GM18520 (cell line): ENCODE measurements around the gene SEC31A.
"Not testable (repeated sequence)": the region's sequence is repeated elsewhere in the genome, so short reads cannot be mapped to it uniquely, and the experiment has no call there.

Experiments used
- ATAC-seq: cut with Tn5 transposase; IDR thresholded peaks from one replicate; pipeline ENCODE4 v1.9.1; 2021; ENCODE audit not compliant: unreplicated experiment

SEC31A gene

DNA sequence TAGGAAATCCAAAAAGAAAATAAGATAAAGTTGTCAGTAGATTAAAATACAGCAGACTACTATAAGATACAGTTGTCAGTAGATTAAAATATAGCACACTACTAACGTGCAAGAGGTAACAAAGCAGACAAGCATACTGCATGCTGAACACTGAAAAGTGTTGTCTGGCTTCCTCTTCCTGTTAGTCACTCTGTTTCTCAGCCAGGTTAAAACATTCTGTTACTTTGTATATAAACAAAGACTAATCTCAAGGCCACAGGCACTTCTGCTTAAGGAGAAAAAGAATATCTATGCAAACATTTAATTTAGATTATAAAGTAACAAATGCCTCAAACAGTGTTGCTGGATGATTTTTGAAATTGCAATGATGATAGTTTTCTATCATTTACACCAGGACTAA lies 51.3 kb downstream of the SEC31A start:
- ATAC-seq = no peak

DNA sequence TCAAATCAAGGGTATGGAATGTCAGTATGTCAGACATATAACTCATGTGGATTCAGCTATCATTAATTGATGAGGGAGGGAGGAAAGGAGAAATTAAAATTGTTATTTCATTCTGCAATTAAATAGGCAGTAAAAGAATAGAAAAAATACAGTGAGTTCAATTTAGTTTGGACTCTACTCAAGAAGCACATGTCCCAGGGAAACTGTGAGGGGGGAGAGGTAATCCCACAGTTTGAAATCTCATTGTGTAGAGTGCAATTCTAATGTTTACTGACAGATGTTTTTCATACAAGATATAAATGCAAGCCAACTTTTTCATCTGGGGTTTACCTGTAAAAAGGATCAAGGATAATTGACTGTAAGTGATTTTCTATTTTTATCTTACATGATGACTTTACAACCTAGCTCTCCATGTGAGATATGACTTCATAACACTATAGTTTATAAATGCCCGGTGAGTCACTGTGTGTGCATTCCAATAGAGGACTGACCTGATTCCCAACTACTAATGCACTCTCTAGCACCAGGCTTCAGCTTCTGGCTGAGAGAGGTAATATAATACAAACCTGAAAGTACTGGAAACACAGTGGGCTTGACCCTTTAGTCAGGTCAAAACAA lies 57.1 kb downstream of the SEC31A start:
- no peak for ATAC-seq

DNA sequence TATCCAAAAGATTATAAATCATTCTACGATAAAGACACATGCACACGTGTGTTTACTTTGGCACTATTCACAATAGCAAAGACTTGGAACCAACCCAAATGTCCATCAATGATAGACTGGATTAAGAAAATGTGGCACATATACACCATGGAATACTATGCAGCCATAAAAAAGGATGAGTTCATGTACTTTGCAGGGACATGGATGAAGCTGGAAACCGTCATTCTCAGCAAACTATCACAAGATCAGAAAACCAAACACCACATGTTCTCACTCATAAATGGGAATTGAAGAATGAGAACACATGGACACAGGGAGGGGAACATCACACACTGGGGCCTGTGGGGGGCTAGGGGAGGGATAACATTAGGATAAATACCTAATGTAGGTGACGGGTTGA lies 57.9 kb downstream of the SEC31A start:
- ATAC-seq = not testable (repeated sequence)

DNA sequence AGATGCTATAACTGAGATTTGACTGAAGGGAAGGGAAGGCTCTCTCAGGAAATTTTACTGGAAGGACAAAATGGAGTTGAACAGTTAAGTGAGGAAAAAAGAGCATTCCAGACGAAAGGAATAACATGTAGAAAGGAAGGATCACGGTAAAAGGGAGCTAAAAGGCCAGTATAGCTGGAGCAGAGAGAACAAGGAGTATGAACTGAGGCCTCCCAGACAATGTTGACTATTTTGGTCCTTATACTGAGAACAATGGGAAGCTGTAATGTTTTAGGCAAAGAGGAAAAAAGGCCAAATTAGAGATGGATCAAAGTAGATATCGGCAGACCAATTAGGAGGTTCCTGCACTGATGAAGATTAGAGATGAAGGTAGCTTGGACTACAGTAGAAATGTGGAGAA lies 65.5 kb downstream of the SEC31A start:
- ATAC-seq = no peak

DNA sequence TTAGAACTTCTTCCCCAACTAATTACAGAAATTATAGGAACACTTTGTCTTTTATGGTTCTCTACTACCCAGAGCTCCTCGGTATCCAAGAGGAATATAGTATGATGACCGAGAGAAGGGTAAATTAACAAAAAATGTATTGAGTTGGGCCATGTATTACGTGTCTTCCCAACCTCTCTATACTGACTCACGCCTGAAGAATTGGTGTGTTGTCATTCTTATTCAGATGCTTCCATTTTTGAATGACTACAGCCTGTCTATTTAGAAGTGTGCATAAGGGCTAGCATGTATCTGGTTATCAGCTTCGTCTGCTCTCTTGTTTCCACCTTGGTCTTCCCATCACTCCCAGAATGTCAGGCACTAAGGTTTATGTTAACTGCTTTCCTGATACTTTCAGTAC lies 67.9 kb downstream of the SEC31A start:
- no peak for ATAC-seq

DNA sequence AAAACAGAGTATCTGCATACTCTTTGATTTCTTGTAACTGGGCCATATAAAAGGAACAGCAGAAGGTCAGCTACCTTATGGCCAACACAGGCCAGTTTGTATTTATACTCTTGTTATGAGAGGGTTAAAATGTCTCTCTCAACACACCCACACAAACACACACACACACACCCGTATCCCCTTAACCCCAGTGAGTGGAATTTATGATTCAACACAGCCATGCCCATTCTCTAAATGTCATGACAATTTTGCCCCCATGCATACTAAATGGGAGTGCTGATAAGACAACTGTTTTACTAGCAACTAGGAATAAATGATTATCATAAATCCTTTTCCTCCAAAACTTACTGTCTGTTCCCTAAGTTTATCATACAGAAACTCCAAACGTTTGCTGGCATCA lies 70.3 kb downstream of the SEC31A start:
- no peak for ATAC-seq

DNA sequence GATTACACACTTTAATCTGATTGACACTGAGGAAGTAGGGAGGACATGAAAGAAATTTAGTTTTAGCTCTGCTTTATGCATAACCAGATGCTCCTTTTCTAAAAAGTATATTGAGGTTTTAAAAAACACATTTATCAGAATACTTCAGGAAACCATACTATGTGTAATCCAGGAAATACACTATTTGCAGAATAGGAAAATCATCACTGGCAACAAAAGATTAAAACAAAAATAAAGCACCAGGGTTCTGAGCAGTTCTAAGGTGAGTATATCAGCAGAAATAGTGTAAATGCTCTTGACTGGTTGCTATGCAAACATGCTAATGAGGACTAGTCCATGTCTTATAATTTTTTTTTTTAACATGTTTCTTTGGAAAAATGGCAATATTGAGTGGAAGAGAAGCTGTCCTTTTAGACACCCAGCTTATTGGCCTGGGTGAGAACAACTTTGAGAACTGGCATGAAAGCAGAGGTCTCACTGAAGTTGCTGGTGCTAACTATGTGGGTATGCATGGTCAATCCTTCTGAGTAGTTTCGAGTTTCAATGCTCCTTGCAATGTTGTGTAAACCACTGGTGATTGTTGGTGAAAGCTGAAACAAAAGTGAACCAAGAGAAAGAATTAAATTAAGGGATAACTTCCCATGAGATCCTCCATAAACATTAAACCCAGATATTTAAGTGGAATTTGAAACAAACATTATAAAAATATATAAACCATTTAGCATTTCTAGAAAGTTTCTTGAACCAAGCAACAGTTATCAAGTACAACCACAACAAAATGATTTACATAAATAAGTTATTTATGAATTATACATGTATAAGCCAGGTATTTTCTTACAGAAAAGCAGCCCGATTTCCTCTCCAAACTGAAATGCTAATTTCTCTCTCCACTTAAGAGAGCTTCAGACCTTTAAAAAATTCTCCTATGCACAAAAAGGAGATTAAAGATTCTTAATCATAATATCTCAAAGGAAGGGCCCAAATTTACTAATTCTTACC lies 72.0 kb downstream of the SEC31A start:
- peak; percentile 56 for ATAC-seq

DNA sequence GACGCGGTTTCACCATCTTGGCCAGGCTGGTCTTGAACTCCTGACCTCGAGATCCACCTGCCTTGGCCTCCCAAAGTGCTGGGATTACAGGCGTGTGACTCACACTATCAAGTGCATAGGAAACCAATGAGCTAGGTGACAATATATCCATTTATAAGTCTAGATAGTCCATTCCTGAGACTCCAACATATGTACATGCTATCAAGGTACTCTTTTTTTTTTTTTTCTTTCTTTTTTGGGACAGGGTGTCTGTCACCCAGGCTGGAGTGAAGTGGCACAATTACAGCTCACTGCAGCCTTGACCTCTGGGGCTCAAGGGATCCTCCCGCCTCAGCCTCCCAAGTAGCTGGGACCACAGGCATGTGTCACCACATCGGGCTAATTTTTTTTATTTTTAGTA lies 74.1 kb downstream of the SEC31A start:
- not testable (repeated sequence) for ATAC-seq

DNA sequence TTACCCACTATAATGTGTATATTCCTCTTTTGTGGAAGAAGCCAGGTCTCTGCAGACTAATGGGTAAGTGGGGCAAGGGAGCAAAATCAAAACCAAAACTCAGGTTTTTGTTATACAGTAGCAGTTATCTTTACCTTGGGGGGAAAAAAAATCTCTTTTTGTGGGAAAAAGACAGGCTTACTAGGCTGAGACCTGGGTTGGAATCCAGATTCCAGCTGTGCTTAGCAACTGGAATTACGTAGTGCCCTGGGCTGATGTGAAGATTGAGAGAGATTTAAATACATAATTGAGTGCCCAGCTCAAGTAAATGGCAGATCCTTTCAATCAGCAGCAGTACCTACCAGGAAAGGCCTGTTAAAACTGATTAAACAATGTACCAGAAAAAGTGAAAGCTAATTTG lies 76.9 kb downstream of the SEC31A start:
- no peak for ATAC-seq

DNA sequence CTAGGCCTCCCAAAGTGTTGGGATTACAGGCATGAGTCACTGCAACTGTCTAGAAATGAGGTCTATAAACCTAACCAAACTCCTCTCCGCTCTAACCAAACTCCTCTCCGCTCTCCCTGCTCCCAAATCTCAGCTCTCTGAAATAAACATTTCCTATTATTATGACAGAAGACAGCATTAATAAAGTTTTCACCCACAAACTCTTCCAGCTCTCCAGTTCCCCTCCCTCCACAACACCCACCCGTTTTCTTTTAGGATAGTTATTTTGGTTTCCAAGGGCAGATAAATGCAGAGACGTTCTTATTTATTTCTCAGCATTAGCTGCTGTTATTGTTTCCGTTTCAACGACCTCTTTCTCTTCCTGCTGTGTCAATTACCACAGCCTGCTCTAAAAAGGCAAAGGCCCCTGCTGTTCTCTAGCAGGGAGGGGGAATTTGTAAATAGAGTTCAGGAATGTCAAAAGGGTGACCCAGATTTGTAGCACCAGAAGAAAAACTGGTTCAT lies 79.1 kb downstream of the SEC31A start:
- ATAC-seq = no peak

DNA sequence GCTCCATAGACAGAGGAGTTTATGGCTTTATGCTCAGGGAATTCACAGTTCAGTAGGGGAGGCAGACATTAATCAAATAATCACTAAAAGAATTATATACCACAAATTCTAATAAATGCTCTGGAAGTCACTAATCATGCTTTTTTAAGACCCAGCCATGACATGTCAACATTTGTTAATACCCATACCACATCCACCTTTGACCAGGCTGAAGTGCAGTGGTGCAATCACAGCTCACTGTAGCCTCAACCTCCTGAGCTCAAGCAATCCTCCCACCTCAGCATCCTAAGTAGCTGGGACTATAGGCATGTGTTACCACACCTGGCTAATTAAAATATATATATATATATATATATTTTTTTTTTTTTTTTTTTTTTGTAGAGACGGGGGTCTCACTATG lies 79.6 kb downstream of the SEC31A start:
- ATAC-seq = no peak

DNA sequence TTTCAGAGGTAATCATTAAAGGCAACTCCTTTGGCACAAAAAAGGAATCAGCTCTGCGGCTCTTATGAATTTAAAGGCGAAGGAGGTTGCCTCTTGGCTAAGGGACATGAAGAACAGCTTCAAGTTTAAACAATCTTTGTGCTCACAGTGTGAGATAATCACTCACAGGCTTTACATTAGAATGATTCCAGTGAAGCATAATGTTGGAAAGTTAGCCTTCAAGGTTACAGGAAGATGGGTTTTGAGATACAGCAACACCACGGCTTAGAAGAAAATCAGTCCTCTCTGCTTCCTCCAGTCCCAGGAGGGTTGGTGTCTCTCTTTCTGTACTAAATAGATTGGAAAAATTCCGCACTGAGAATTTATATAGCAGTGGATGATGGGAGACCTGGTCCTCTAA lies 80.8 kb downstream of the SEC31A start:
- no peak for ATAC-seq

DNA sequence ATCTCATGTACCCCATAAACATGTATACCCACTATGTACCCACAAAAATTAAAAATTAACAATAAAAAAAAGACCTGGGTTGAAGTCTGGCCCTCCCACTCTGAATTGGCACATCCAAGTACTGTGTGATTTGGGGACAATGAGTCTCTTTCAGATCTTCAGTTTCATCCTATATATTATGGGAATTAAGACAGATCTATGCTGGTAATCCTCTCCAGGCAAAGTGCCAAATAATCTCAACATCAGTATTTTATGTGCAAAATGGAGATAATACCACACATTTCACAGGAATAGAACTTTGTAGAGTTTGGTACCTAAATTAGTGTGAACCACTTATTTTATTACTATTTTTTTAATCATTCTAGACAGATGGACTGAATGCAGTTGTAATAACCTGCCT lies 81.3 kb downstream of the SEC31A start:
- ATAC-seq = no peak

DNA sequence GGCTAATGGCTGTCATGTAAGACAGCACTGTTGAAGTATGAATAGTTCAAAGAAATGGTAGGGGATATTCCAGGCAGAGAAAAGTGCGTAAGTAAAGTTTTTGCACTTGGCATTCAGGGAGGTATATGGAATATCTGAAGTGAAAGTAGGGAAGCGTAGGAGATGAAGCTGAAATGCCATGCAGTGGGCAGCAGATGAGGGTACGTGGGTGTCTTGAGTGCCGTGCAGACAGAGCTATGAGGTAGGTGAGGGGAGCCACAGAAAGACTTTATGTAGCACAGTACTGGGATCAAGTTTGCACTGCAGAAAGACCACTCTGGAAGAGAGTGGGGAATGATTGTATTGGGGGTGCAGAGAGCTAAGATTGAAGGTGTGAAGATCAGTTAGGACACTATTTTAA lies 87.2 kb downstream of the SEC31A start:
- ATAC-seq = no peak

DNA sequence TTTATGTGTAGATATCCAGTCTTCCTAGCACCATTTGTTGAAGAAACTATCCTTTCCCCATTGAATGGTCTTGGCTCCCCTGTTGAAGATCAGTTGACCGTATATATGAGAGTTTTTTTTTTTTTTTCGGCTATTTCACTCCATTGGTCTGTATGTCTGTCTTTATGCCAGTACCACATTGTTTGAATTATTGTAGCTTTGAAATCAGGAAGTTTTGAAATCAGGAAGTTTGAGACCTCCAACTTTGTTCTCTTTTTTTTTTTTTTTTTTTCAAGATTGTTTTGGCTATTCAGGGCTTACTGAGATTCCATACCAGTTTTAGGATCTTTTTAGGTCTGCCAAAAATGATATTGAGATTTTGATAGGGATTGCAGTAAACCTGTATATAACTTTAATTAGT lies 88.0 kb downstream of the SEC31A start:
- no peak for ATAC-seq

DNA sequence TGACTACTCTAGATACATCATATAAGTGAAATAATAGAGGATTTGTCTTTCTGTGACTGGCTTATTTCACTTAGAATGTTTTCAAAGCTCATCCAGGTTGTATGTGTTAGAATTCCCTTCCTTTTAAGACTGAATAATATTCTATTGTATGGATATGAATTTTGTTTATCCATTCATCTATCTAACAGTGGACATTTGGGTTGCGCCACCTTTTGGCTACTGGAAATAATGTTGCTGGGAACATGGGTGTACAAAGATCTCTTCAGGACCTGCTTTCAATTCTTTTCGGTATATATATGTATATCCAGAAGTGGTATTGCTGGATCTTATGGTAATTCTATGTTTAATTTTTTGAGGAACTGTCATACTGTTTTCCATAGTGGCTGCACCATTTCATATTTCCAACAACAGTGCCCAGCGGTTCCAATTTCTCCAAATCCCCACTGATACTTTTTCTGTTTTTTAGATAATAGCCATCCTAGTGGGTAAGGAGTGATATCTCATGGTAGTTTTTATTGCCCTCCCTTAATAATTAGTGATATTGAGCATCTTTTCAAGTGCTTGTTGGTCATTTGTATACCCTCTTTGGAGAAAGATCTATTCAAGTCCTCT lies 88.9 kb downstream of the SEC31A start:
- ATAC-seq = no peak

DNA sequence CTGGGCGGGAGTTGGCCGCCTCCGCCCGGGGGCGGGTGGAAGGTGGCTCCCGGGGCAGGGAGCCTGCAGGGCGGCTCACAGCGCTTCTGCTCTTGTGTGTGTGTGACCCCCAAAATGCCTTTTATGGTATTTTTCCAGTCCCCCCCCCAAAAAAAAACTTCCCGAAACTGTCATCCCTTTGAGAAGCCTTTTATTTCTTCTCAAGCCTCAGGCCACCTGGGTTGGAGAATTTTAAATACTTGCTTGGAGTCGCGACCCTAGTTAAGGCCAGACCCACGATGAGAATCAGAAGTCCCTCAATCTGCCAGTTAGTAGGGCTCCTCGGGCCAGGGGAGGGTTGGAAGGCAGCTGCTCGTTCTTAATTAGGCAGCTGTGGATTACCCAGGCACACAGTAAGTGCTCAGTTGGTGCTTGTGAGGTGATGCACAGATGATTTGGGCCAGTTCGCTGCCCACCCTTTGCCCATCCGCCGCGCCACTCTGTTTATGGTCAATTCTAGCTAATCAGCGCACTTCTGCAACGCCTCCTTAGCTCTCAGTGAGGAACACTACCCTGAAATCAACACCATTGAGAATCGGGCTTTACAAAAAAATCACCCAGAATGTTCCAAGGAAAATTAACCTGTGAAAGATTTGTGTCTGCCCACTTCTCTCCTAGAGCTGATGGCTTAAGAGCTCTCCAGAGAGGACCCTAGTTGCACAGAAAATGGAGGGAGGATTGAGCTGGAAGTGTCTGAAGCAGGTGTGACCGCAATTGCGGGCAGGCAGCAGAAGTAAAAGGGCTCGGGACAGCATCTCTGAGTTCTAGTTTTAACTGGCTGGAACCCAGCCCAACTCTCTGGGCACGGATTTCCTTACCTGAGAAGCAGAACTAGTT lies 91.7 kb downstream of the SEC31A start:
- no peak for ATAC-seq

DNA sequence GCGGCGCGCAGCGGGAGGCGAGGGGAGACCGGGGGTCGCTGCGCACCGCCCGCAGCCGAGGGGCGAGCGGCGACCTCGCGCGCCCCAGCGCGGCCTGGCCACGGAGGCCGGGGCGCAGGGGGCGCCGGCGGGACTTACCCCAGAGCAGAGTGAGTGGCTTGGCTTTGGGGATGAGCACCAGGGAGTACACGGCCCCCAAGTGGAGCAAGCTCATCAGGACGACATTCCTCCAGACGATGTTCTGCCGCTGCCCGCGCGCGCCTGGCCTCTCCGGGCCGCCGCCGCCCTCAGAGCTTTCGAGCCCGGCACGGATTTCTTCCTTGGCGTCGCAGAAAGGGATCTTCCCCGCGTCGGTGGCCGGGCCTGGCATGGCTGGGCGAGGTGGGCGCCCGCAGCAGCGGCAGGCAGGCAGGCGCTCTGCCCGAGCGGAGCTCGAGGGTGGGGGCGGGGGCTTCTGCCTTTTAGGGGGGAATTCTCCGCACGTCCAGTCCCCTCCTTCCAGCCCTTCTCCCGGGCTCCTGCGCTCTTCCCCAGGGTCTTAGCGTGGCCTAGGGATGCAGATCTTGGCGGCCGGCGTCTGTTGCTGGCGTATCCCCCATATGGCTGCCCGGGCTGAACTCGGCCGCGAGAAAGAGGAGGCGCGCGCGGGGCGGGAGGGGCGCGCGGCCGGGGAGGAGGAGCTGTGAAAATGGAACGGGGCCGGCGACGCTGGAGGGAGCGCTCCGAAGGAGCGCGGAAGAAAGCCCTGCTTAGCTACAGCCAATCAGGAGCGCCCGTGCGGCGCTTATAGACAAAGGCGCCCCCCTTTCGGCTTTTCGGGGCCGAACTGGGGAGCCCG lies 92.6 kb downstream of the SEC31A start, which contains the start of gene SCD5:
TSS of gene SCD5 (minus strand) at position 629 of the 838 bp plus-strand sequence. CDS start at position 370, 259 bp downstream.
- ATAC-seq = peak; percentile 78

DNA sequence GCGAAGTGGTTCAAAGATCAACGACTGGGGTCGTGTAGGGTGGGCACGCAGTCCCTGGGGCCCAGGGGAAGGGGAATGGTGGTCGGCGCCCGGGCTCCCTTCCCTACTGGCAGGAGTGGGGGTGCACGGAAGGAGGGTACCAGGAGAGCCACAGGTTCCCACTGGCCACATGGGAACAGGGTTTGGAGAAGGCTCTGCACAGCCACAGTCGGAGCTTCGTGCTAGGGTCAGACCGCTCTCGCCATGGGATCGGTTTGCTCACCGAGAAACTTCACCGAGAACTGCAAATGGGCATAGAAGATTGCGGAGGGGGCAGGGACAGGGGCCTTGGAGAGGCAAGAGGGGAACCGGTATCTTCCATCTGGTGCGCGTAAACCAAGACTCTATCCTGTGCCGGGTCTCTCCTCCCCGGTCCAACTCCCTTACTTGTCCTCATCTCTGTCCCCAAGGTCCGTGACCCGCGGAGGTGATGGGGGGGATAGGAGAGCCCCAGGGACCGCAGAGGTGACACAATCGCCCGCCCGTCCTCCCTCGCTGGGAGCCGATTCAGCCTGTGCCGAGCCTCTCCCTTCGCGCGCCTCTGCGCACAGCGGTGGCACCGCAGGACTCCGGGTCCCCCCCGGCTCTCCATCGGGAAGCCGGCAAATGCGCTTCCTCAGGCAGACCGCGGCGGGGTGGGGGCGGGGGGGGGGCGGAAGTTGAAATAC lies 93.4 kb downstream of the SEC31A start:
- ATAC-seq = no peak
